Measurements from ENCODE around the gene SPG11.
"Not testable (repeated sequence)": the region's sequence is repeated elsewhere in the genome, so short reads cannot be mapped to it uniquely, and the experiment has no call there.

Gene SPG11

GRCh38 chr15:44706401-44706800 lies 42.9 kb upstream of the SPG11 start:
- Histone ChIP-seq H3K9me2 (replicated peaks; ENCODE audit: control insufficient read depth, low read length) (no peaks in the 10 kb centered on the region), H3K4me2 (ENCODE audit: low read length) (no peak overlapping the region), H3K4me3 (ENCODE audit: low read length) (no peak overlapping the region), H3F3A (ENCODE audit: control insufficient read depth, insufficient read depth) (no peaks in the 10 kb centered on the region), H3K27ac (ENCODE audit: low read depth, low read length) (no peak overlapping the region), H3K4me1 (ENCODE audit: control insufficient read depth, low read length) (peaks cover 14% of the 10 kb centered on the region), H3K79me2 (ENCODE audit: control insufficient read depth, low read length) (peaks cover 10% of the 10 kb centered on the region), H3K27me3 (ENCODE audit: control insufficient read depth, low read length) (no peaks in the 10 kb centered on the region), H3K9me3 (ENCODE audit: control insufficient read depth, insufficient read depth, low read length) (no peaks in the 10 kb centered on the region), H3K36me3 (ENCODE audit: control insufficient read depth, low read length) (no peaks in the 10 kb centered on the region; the same call in 1 of the 2 replicates), H4K20me1 (ENCODE audit: control insufficient read depth, insufficient read depth, low read depth, low read length) (no peaks in the 10 kb centered on the region)
- TF ChIP-seq EZH2phosphoT487 (IDR thresholded peaks at IDR 0.05; ENCODE audit: borderline replicate concordance, low read length) (no peak), CTCF (IDR thresholded peaks at IDR 0.05; ENCODE audit: low read depth, low read length, poor library complexity, severe bottlenecking) (no peak)

GRCh38 chr15:44705986-44706385 lies 42.5 kb upstream of the SPG11 start:
- Histone ChIP-seq H4K20me1 (ENCODE audit: control insufficient read depth, insufficient read depth, low read depth, low read length) (no peaks in the 10 kb centered on the region), H3K79me2 (ENCODE audit: control insufficient read depth, low read length) (peaks cover 7% of the 10 kb centered on the region), H3K4me1 (ENCODE audit: control insufficient read depth, low read length) (peaks cover 14% of the 10 kb centered on the region), H3K27me3 (ENCODE audit: control insufficient read depth, low read length) (no peaks in the 10 kb centered on the region), H3K4me3 (ENCODE audit: low read length) (no peak overlapping the region), H3K9me2 (replicated peaks; ENCODE audit: control insufficient read depth, low read length) (no peaks in the 10 kb centered on the region), H3K27ac (ENCODE audit: low read depth, low read length) (no peak overlapping the region), H3K9me3 (ENCODE audit: control insufficient read depth, insufficient read depth, low read length) (no peaks in the 10 kb centered on the region), H3F3A (ENCODE audit: control insufficient read depth, insufficient read depth) (no peaks in the 10 kb centered on the region), H3K36me3 (ENCODE audit: control insufficient read depth, low read length) (no peaks in the 10 kb centered on the region), H3K4me2 (ENCODE audit: low read length) (no peak overlapping the region)
- no peak for TF ChIP-seq CTCF (IDR thresholded peaks at IDR 0.05; ENCODE audit: low read depth, low read length, poor library complexity, severe bottlenecking)
- TF ChIP-seq EZH2phosphoT487 (IDR thresholded peaks at IDR 0.05; ENCODE audit: borderline replicate concordance, low read length): no peak

GRCh38 chr15:44700676-44701075 lies 37.2 kb upstream of the SPG11 start:
- H3K4me2 ChIP-seq (ENCODE audit: low read length); H3K9me3 ChIP-seq (ENCODE audit: control insufficient read depth, insufficient read depth, low read length); H3K79me2 ChIP-seq (ENCODE audit: control insufficient read depth, low read length); H3K4me3 ChIP-seq (ENCODE audit: low read length); H3K36me3 ChIP-seq (ENCODE audit: control insufficient read depth, low read length); H3F3A ChIP-seq (ENCODE audit: control insufficient read depth, insufficient read depth); H3K27ac ChIP-seq (ENCODE audit: low read depth, low read length); H4K20me1 ChIP-seq (ENCODE audit: control insufficient read depth, insufficient read depth, low read depth, low read length); H3K4me1 ChIP-seq (ENCODE audit: control insufficient read depth, low read length); H3K9me2 ChIP-seq (replicated peaks; ENCODE audit: control insufficient read depth, low read length); H3K27me3 ChIP-seq (ENCODE audit: control insufficient read depth, low read length): not testable (repeated sequence)

- no peaks in the 10 kb centered on the region for H3K36me3 ChIP-seq (ENCODE audit: control insufficient read depth, low read length)
- H3K4me3 ChIP-seq (ENCODE audit: low read length): no peak overlapping the region
- no peaks in the 10 kb centered on the region for H3K27me3 ChIP-seq (ENCODE audit: control insufficient read depth, low read length)
- no peak overlapping the region for H3K27ac ChIP-seq (ENCODE audit: low read depth, low read length)
- TF ChIP-seq CTCF (IDR thresholded peaks at IDR 0.05; ENCODE audit: low read depth, low read length, poor library complexity, severe bottlenecking): no peak
- TF ChIP-seq EZH2phosphoT487 (IDR thresholded peaks at IDR 0.05; ENCODE audit: borderline replicate concordance, low read length): no peak
- H3K4me2 ChIP-seq (ENCODE audit: low read length): no peak overlapping the region
- no peaks in the 10 kb centered on the region for H3K9me3 ChIP-seq (ENCODE audit: control insufficient read depth, insufficient read depth, low read length)
- H3K9me2 ChIP-seq (replicated peaks; ENCODE audit: control insufficient read depth, low read length): no peaks in the 10 kb centered on the region
- peaks cover 8% of the 10 kb centered on the region; the same call in 1 of the 2 replicates for H3K4me1 ChIP-seq (ENCODE audit: control insufficient read depth, low read length)
- no peaks in the 10 kb centered on the region for H3F3A ChIP-seq (ENCODE audit: control insufficient read depth, insufficient read depth)
- H3K79me2 ChIP-seq (ENCODE audit: control insufficient read depth, low read length): no peaks in the 10 kb centered on the region
- no peaks in the 10 kb centered on the region for H4K20me1 ChIP-seq (ENCODE audit: control insufficient read depth, insufficient read depth, low read depth, low read length)
Measured at GRCh38 chr15:44698641-44699040, 35.2 kb upstream of the SPG11 start.
